ENCODE measurements around the gene RASGEF1C.
"Not testable (repeated sequence)": the region's sequence is repeated elsewhere in the genome, so short reads cannot be mapped to it uniquely, and the experiment has no call there.

The RASGEF1C gene

GRCh38 chr5:180210961-180211760 is 2.1 kb upstream of the RASGEF1C start:
- no peak for DNase-seq (ENCODE audit: low spot score)

GRCh38 chr5:180210077-180210476 is 1.1 kb upstream of the RASGEF1C start:
- DNase-seq (ENCODE audit: low spot score): not testable (repeated sequence)

- DNase-seq (ENCODE audit: low spot score): no peak
Measured at GRCh38 chr5:180208435-180209081, 453 bp downstream of the RASGEF1C start.

- DNase-seq (ENCODE audit: low spot score): no peak
Measured at GRCh38 chr5:180208038-180208434, 975 bp downstream of the RASGEF1C start.

GRCh38 chr5:180207593-180207992 is 1.4 kb downstream of the RASGEF1C start:
- no peak for DNase-seq (ENCODE audit: low spot score)

GRCh38 chr5:180206993-180207392 is 2.0 kb downstream of the RASGEF1C start:
- peak; percentile 20 for DNase-seq (ENCODE audit: low spot score)

GRCh38 chr5:180205916-180206315 is 3.1 kb downstream of the RASGEF1C start:
- no peak for DNase-seq (ENCODE audit: low spot score)

- no peak for DNase-seq (ENCODE audit: low spot score)
Measured at GRCh38 chr5:180204276-180204819, 4.7 kb downstream of the RASGEF1C start.

GRCh38 chr5:180202939-180203573 is 6.0 kb downstream of the RASGEF1C start:
- DNase-seq (ENCODE audit: low spot score): no peak

- DNase-seq (ENCODE audit: low spot score): peak; percentile 10
Measured at GRCh38 chr5:180201051-180201987, 7.7 kb downstream of the RASGEF1C start.

- DNase-seq (ENCODE audit: low spot score): no peak
Measured at GRCh38 chr5:180199390-180199789, 9.6 kb downstream of the RASGEF1C start.

GRCh38 chr5:180198208-180198607 is 10.8 kb downstream of the RASGEF1C start:
- no peak for DNase-seq (ENCODE audit: low spot score)

GRCh38 chr5:180197016-180197702 is 11.9 kb downstream of the RASGEF1C start:
- no peak for DNase-seq (ENCODE audit: low spot score)

- no peak for DNase-seq (ENCODE audit: low spot score)
Measured at GRCh38 chr5:180194410-180195345, 14.3 kb downstream of the RASGEF1C start.

GRCh38 chr5:180193749-180194375 is 15.1 kb downstream of the RASGEF1C start:
- DNase-seq (ENCODE audit: low spot score): no peak

- DNase-seq (ENCODE audit: low spot score): no peak
Measured at GRCh38 chr5:180191716-180192115, 17.3 kb downstream of the RASGEF1C start.

GRCh38 chr5:180187767-180188166 is 21.2 kb downstream of the RASGEF1C start:
- no peak for DNase-seq (ENCODE audit: low spot score)

- DNase-seq (ENCODE audit: low spot score): no peak
Measured at GRCh38 chr5:180180846-180181245, 28.2 kb downstream of the RASGEF1C start.

GRCh38 chr5:180180421-180180820 is 28.6 kb downstream of the RASGEF1C start:
- no peak for DNase-seq (ENCODE audit: low spot score)
